GM21390 (cell line): ENCODE results near the gene SLC23A2.
A peak's percentile ranks its signal among the peaks of the same experiment; 100 is the strongest.

Experiments used
- ATAC-seq: cut with Tn5 transposase; IDR thresholded peaks from one replicate; pipeline ENCODE4 v1.9.1; 2021; ENCODE audit not compliant: unreplicated experiment

SLC23A2 gene

GRCh38 chr20:4821590-4821989 is 179.7 kb downstream of the SLC23A2 start:
- ATAC-seq: no peak

GRCh38 chr20:4820806-4821518 is 180.3 kb downstream of the SLC23A2 start:
- ATAC-seq: no peak

GRCh38 chr20:4819901-4820300 is 181.4 kb downstream of the SLC23A2 start:
- ATAC-seq: no peak

GRCh38 chr20:4817230-4817671 is 184.1 kb downstream of the SLC23A2 start:
- ATAC-seq: no peak

- no peak for ATAC-seq
Measured at GRCh38 chr20:4815628-4816027, 185.7 kb downstream of the SLC23A2 start.

GRCh38 chr20:4814696-4815252 is 186.5 kb downstream of the SLC23A2 start:
- ATAC-seq: peak; percentile 38

GRCh38 chr20:4813863-4814695 is 187.2 kb downstream of the SLC23A2 start:
- peak; percentile 43 for ATAC-seq

GRCh38 chr20:4813076-4813862 is 188.0 kb downstream of the SLC23A2 start:
- peak; percentile 34 for ATAC-seq

- peak; percentile 13 for ATAC-seq
Measured at GRCh38 chr20:4812641-4813075, 188.7 kb downstream of the SLC23A2 start.

- no peak for ATAC-seq
Measured at GRCh38 chr20:4812216-4812615, 189.1 kb downstream of the SLC23A2 start.

GRCh38 chr20:4811661-4812181 is 189.6 kb downstream of the SLC23A2 start:
- ATAC-seq: no peak

- no peak for ATAC-seq
Measured at GRCh38 chr20:4811257-4811656, 190.1 kb downstream of the SLC23A2 start.

- no peak for ATAC-seq
Measured at GRCh38 chr20:4810426-4811019, 190.8 kb downstream of the SLC23A2 start.

- no peak for ATAC-seq
Measured at GRCh38 chr20:4809707-4810106, 191.6 kb downstream of the SLC23A2 start.

- ATAC-seq: no peak
Measured at GRCh38 chr20:4808872-4809271, 192.4 kb downstream of the SLC23A2 start.

GRCh38 chr20:4805663-4806449 is 195.5 kb downstream of the SLC23A2 start:
- no peak for ATAC-seq

GRCh38 chr20:4802527-4802926 is 198.8 kb downstream of the SLC23A2 start:
- ATAC-seq: no peak
